WTC11 (cell line): ENCODE results near the gene CREM. TPM values are rescaled to one million over a fixed set of nuclear protein-coding genes. Genes with fewer than 3 reads are reported as not detected.
"Not testable (repeated sequence)": the region's sequence is repeated elsewhere in the genome, so short reads cannot be mapped to it uniquely, and the experiment has no call there.

Experiments
- ATAC-seq: fragments of 200-7000 bp; cut with Tn5 transposase; 2 replicates; pipeline ENCODE4 v1.10.0; 2021; ENCODE audit warnings: mild to moderate bottlenecking, moderate library complexity
- CTCF ChIA-PET: fragments of 300-600 bp; sonication (Branson Sonifier 250); formaldehyde crosslinking; loops from one replicate; lab custom pipeline; 2021; ENCODE audit warnings: antibody characterized with exemption; lab: Charles Lee
- POLR2A ChIA-PET: fragments of 350-600 bp; sonication (Branson Sonifier 250); formaldehyde crosslinking; loops from one replicate; lab custom pipeline; 2021; ENCODE audit warnings: antibody characterized with exemption; lab: Charles Lee
- DNase-seq: peaks from one replicate; pipeline ENCODE4 v3.0.0; 2021; ENCODE audit warnings: low spot score
- H3K27ac Mint-ChIP-seq: 2 replicates; pipeline ENCODE4 v1.8.0; 2021; ENCODE audit warnings: mixed read lengths
- H3K27me3 Mint-ChIP-seq: 2 replicates; pipeline ENCODE4 v1.8.0; 2021; ENCODE audit warnings: low read depth, mild to moderate bottlenecking, moderate library complexity, mixed read lengths
- H3K36me3 Mint-ChIP-seq: 2 replicates; pipeline ENCODE4 v1.8.0; 2021; ENCODE audit warnings: mixed read lengths
- H3K4me1 Mint-ChIP-seq: 2 replicates; pipeline ENCODE4 v1.8.0; 2022; ENCODE audit warnings: mixed read lengths
- H3K4me3 Mint-ChIP-seq: 2 replicates; pipeline ENCODE4 v1.8.0; 2021; ENCODE audit warnings: mild to moderate bottlenecking, moderate library complexity, mixed read lengths
- H3K9me3 Mint-ChIP-seq: 2 replicates; pipeline ENCODE4 v1.8.0; 2021; ENCODE audit warnings: mixed read lengths
- ATF1 ChIP-seq: sonication (generic); formaldehyde crosslinking; IDR thresholded peaks from 2 replicates; pipeline ENCODE4 v1.8.1; 2023; ENCODE audit warnings: mild to moderate bottlenecking, moderate library complexity, missing genetic modification reagents
- CBFB ChIP-seq: sonication (generic); formaldehyde crosslinking; IDR thresholded peaks from 2 replicates; pipeline ENCODE4 v1.8.1; 2022; ENCODE audit warnings: mild to moderate bottlenecking, low read depth, missing genetic modification reagents
- CREB1 ChIP-seq: sonication (generic); formaldehyde crosslinking; IDR thresholded peaks from 2 replicates; pipeline ENCODE4 v1.8.0; 2023; ENCODE audit warnings: mild to moderate bottlenecking, missing genetic modification reagents
- ESRRA ChIP-seq: sonication (generic); formaldehyde crosslinking; IDR thresholded peaks from 2 replicates; pipeline ENCODE4 v1.8.1; 2022; ENCODE audit warnings: mild to moderate bottlenecking, missing genetic modification reagents, borderline replicate concordance
- GTF2I ChIP-seq: fragments of 250-450 bp; sonication (Bioruptor Pico); conservative IDR thresholded peaks from 2 replicates; pipeline ENCODE4 v1.4.0; 2021; ENCODE audit warnings: mild to moderate bottlenecking
- JUN ChIP-seq: sonication (generic); formaldehyde crosslinking; IDR thresholded peaks from 2 replicates; pipeline ENCODE4 v1.8.0; 2023; ENCODE audit warnings: mild to moderate bottlenecking, missing genetic modification reagents
- MXD4 ChIP-seq: fragments of 250-450 bp; sonication (Bioruptor Pico); IDR thresholded peaks from 2 replicates; pipeline ENCODE4 v1.8.0; 2021; ENCODE audit warnings: mild to moderate bottlenecking, moderate library complexity, borderline replicate concordance
- OVOL2 ChIP-seq: fragments of 250-450 bp; sonication (Bioruptor Pico); IDR thresholded peaks from 2 replicates; pipeline ENCODE4 v1.9.0; 2021; ENCODE audit warnings: mild to moderate bottlenecking, borderline replicate concordance
- TCF7 ChIP-seq: sonication (generic); formaldehyde crosslinking; IDR thresholded peaks from 2 replicates; pipeline ENCODE4 v1.8.0; 2022; ENCODE audit warnings: mild to moderate bottlenecking, low read depth, missing genetic modification reagents, moderate library complexity
- TEAD4 ChIP-seq: sonication (generic); formaldehyde crosslinking; IDR thresholded peaks from 2 replicates; pipeline ENCODE4 v1.8.0; 2022; ENCODE audit warnings: mild to moderate bottlenecking, missing genetic modification reagents
- ZBTB21 ChIP-seq: sonication (generic); formaldehyde crosslinking; IDR thresholded peaks from 2 replicates; pipeline ENCODE4 v1.8.1; 2023; ENCODE audit warnings: mild to moderate bottlenecking, missing genetic modification reagents, borderline replicate concordance
- ZNF121 ChIP-seq: sonication (generic); formaldehyde crosslinking; IDR thresholded peaks from 2 replicates; pipeline ENCODE4 v1.8.0; 2023; ENCODE audit warnings: missing genetic modification reagents
- ZNF219 ChIP-seq: sonication (generic); formaldehyde crosslinking; IDR thresholded peaks from 2 replicates; pipeline ENCODE4 v1.8.0; 2023; ENCODE audit warnings: missing genetic modification reagents, mild to moderate bottlenecking, borderline replicate concordance
- ZNF396 ChIP-seq: fragments of 250-450 bp; sonication (Bioruptor Pico); IDR thresholded peaks from 2 replicates; pipeline ENCODE4 v1.8.0; 2021; ENCODE audit warnings: mild to moderate bottlenecking, moderate library complexity, borderline replicate concordance
- total RNA-seq: library from RNA; stranded (reverse); gene quantifications from 3 replicates; pipeline ENCODE4 v1.2.3, GENCODE V29; 2021
- TF ChIP-seq, protein P1 (sequence below): fragments of 250-450 bp; sonication (Bioruptor Pico); IDR thresholded peaks from 2 replicates; pipeline ENCODE4 v1.9.0; 2021; ENCODE audit warnings: mild to moderate bottlenecking
- TF ChIP-seq, protein P2 (sequence below): sonication (generic); formaldehyde crosslinking; IDR thresholded peaks from 2 replicates; pipeline ENCODE4 v1.8.1; 2022; ENCODE audit warnings: mild to moderate bottlenecking, moderate library complexity, missing genetic modification reagents
- TF ChIP-seq, protein P3 (sequence below): sonication (generic); formaldehyde crosslinking; conservative IDR thresholded peaks from 2 replicates; pipeline ENCODE4 v1.8.1; 2023; ENCODE audit warnings: mild to moderate bottlenecking, low read depth, missing genetic modification reagents, moderate library complexity
- TF ChIP-seq, protein P4 (sequence below): sonication (generic); formaldehyde crosslinking; IDR thresholded peaks from 2 replicates; pipeline ENCODE4 v1.8.1; 2022; ENCODE audit warnings: missing genetic modification reagents, borderline replicate concordance
- TF ChIP-seq, protein P5 (sequence below): sonication (generic); formaldehyde crosslinking; IDR thresholded peaks from 2 replicates; pipeline ENCODE4 v1.8.0; 2023; ENCODE audit warnings: mild to moderate bottlenecking, missing genetic modification reagents
- TF ChIP-seq, protein P6 (sequence below): sonication (generic); formaldehyde crosslinking; IDR thresholded peaks from 2 replicates; pipeline ENCODE4 v1.8.0; 2022; ENCODE audit warnings: mild to moderate bottlenecking, missing genetic modification reagents
- TF ChIP-seq, protein P7 (sequence below): fragments of 200-600 bp; IDR thresholded peaks from 2 replicates; pipeline ENCODE4 v1.8.0; 2022; ENCODE audit warnings: antibody characterized with exemption

CREM gene
- total RNA-seq, 1 experiment from 2014 or later, result 23.6 TPM

DNA sequence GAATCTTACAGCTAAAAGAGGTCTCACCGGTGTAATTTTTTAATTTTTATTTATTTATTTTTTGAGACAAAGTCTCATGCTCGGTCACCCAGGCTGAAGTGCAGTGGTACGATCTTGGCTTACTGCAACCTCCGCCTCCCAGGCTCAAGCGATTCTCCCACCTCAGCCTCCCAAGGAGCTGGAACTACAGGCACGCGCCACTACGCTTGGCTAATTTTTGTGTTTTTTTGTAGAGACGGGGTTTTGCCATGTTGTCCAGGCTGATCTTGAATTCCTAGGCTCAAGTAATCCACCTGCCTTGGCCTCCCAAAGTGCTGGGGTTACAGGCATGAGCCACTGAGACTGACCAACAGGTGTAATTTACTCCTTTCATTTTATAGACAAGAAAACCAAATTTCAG is 90.3 kb downstream of the CREM start:
- ATAC-seq, H3K27ac Mint-ChIP-seq, H3K9me3 Mint-ChIP-seq, H3K36me3 Mint-ChIP-seq, H3K4me3 Mint-ChIP-seq, POLR2A ChIA-PET, DNase-seq, H3K27me3 Mint-ChIP-seq: not testable (repeated sequence)
- H3K4me1 Mint-ChIP-seq, result peaks cover 11% of the 10 kb centered on the region
- CTCF ChIA-PET, result interaction anchor here (0.6 to 3.1 kb wide), 6 partner anchors 21 to 279 kb away, joined by 3 to 18 read pairs (median 11); partner anchors contain the start of gene CREM

DNA sequence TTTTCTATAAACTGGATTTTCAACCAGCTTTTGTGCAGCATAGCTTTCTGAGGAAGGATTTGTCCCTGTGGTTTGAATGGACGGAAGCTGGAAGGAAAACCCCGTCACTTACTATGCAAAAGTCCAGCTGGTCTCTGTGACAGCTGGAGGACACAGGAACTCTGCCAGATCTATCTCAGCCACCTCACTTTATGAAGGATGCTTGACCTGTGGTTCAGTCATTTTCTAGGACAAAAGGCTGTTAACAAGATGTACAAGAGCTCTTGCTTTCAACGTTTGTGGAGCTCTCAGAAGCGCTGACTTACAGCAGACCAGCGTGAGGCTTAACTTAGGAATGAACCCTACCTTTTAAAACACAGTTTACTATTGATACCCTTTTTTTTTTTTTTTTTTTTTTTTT is 90.8 kb downstream of the CREM start:
- CTCF ChIA-PET, result interaction anchor here (0.6 to 3.1 kb wide), 7 partner anchors 22 to 279 kb away, joined by 3 to 18 read pairs (median 11); partner anchors contain the start of gene CREM
- DNase-seq (no peak), ATAC-seq (no peak)
- Mint-ChIP-seq H3K4me1 (peaks cover 6% of the 10 kb centered on the region), H3K9me3 (no peaks in the 10 kb centered on the region), H3K27ac (no peak overlapping the region), H3K4me3 (no peak overlapping the region), H3K36me3 (no peaks in the 10 kb centered on the region), H3K27me3 (no peaks in the 10 kb centered on the region)
- TF ChIP-seq, protein P1, sequence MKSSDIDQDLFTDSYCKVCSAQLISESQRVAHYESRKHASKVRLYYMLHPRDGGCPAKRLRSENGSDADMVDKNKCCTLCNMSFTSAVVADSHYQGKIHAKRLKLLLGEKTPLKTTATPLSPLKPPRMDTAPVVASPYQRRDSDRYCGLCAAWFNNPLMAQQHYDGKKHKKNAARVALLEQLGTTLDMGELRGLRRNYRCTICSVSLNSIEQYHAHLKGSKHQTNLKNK (CRISPR knock-in tag), result no peak
- TF ChIP-seq OVOL2 (CRISPR knock-in tag), result no peak
- TF ChIP-seq, protein P2, sequence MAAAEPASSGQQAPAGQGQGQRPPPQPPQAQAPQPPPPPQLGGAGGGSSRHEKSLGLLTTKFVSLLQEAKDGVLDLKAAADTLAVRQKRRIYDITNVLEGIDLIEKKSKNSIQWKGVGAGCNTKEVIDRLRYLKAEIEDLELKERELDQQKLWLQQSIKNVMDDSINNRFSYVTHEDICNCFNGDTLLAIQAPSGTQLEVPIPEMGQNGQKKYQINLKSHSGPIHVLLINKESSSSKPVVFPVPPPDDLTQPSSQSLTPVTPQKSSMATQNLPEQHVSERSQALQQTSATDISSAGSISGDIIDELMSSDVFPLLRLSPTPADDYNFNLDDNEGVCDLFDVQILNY (CRISPR knock-in tag), result no peak
- TF ChIP-seq JUN (CRISPR knock-in tag), result no peak
- no peak for TF ChIP-seq ZBTB21 (CRISPR knock-in tag)
- no peak for TF ChIP-seq TEAD4 (CRISPR knock-in tag)
- TF ChIP-seq CBFB (CRISPR knock-in tag), result no peak
- no peak for TF ChIP-seq ZNF396 (CRISPR knock-in tag)
- no peak for TF ChIP-seq TCF7
- no peak for TF ChIP-seq ESRRA
- TF ChIP-seq ZNF219, result no peak
- TF ChIP-seq, protein P3, sequence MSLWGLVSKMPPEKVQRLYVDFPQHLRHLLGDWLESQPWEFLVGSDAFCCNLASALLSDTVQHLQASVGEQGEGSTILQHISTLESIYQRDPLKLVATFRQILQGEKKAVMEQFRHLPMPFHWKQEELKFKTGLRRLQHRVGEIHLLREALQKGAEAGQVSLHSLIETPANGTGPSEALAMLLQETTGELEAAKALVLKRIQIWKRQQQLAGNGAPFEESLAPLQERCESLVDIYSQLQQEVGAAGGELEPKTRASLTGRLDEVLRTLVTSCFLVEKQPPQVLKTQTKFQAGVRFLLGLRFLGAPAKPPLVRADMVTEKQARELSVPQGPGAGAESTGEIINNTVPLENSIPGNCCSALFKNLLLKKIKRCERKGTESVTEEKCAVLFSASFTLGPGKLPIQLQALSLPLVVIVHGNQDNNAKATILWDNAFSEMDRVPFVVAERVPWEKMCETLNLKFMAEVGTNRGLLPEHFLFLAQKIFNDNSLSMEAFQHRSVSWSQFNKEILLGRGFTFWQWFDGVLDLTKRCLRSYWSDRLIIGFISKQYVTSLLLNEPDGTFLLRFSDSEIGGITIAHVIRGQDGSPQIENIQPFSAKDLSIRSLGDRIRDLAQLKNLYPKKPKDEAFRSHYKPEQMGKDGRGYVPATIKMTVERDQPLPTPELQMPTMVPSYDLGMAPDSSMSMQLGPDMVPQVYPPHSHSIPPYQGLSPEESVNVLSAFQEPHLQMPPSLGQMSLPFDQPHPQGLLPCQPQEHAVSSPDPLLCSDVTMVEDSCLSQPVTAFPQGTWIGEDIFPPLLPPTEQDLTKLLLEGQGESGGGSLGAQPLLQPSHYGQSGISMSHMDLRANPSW, result no peak
- TF ChIP-seq, protein P4, sequence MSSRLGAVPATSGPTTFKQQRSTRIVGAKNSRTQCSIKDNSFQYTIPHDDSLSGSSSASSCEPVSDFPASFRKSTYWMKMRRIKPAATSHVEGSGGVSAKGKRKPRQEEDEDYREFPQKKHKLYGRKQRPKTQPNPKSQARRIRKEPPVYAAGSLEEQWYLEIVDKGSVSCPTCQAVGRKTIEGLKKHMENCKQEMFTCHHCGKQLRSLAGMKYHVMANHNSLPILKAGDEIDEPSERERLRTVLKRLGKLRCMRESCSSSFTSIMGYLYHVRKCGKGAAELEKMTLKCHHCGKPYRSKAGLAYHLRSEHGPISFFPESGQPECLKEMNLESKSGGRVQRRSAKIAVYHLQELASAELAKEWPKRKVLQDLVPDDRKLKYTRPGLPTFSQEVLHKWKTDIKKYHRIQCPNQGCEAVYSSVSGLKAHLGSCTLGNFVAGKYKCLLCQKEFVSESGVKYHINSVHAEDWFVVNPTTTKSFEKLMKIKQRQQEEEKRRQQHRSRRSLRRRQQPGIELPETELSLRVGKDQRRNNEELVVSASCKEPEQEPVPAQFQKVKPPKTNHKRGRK, result no peak
- TF ChIP-seq MXD4, result no peak
- POLR2A ChIA-PET, result no interaction called here

DNA sequence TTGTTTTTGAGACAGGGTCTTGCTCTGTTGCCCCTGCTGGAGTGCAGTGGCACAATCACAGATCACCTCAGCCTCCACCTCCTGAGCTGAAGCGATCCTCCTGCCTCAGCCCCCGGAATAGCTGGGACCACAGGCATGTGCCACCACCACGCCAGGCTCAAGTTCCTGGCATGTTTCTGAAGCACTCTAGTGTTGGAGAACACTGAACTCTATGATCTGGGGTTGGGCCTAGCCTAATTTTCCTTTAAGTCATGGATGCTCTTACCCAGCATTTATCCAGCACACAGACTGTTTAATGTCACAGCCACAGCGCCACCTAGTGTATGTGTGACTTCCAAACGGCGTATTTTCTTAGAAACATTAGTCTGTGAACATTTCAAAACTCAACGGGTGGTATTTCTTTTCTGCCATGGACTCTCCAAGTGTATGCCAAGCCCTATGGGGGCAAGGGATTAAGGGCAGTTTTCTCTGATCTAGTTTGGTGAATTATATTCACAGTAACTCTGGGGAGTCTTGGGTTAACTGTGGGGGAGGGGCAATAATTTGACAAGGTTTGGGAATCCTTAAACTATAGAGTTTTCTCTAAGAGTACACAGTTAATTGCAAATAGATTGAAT is 91.8 kb downstream of the CREM start:
- no peaks in the 10 kb centered on the region for H3K4me1 Mint-ChIP-seq
- CTCF ChIA-PET, result interaction anchor here (0.7 to 3.1 kb wide), 6 partner anchors 9 to 224 kb away, joined by 4 to 18 read pairs (median 4); partner anchors contain the start of gene CREM
- TF ChIP-seq CREB1 (CRISPR knock-in tag), result no peak
- TF ChIP-seq, protein P5, sequence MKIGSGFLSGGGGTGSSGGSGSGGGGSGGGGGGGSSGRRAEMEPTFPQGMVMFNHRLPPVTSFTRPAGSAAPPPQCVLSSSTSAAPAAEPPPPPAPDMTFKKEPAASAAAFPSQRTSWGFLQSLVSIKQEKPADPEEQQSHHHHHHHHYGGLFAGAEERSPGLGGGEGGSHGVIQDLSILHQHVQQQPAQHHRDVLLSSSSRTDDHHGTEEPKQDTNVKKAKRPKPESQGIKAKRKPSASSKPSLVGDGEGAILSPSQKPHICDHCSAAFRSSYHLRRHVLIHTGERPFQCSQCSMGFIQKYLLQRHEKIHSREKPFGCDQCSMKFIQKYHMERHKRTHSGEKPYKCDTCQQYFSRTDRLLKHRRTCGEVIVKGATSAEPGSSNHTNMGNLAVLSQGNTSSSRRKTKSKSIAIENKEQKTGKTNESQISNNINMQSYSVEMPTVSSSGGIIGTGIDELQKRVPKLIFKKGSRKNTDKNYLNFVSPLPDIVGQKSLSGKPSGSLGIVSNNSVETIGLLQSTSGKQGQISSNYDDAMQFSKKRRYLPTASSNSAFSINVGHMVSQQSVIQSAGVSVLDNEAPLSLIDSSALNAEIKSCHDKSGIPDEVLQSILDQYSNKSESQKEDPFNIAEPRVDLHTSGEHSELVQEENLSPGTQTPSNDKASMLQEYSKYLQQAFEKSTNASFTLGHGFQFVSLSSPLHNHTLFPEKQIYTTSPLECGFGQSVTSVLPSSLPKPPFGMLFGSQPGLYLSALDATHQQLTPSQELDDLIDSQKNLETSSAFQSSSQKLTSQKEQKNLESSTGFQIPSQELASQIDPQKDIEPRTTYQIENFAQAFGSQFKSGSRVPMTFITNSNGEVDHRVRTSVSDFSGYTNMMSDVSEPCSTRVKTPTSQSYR (CRISPR knock-in tag), result no peak
- peak; percentile 94 for TF ChIP-seq GTF2I
- TF ChIP-seq, protein P6, sequence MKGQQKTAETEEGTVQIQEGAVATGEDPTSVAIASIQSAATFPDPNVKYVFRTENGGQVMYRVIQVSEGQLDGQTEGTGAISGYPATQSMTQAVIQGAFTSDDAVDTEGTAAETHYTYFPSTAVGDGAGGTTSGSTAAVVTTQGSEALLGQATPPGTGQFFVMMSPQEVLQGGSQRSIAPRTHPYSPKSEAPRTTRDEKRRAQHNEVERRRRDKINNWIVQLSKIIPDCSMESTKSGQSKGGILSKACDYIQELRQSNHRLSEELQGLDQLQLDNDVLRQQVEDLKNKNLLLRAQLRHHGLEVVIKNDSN (CRISPR knock-in tag), result no peak
- TF ChIP-seq, protein P7, sequence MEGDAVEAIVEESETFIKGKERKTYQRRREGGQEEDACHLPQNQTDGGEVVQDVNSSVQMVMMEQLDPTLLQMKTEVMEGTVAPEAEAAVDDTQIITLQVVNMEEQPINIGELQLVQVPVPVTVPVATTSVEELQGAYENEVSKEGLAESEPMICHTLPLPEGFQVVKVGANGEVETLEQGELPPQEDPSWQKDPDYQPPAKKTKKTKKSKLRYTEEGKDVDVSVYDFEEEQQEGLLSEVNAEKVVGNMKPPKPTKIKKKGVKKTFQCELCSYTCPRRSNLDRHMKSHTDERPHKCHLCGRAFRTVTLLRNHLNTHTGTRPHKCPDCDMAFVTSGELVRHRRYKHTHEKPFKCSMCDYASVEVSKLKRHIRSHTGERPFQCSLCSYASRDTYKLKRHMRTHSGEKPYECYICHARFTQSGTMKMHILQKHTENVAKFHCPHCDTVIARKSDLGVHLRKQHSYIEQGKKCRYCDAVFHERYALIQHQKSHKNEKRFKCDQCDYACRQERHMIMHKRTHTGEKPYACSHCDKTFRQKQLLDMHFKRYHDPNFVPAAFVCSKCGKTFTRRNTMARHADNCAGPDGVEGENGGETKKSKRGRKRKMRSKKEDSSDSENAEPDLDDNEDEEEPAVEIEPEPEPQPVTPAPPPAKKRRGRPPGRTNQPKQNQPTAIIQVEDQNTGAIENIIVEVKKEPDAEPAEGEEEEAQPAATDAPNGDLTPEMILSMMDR, result peak; percentile 74
- no peak for TF ChIP-seq ATF1 (CRISPR knock-in tag)
- peak; percentile 99 for TF ChIP-seq ZNF121 (CRISPR knock-in tag)
- TF ChIP-seq, all 79 proteins: peak for 3
- no peaks in the 10 kb centered on the region for H3K9me3 Mint-ChIP-seq
- peak; percentile 66 for ATAC-seq
- H3K36me3 Mint-ChIP-seq, result no peaks in the 10 kb centered on the region
- H3K27ac Mint-ChIP-seq, result no peak overlapping the region
- POLR2A ChIA-PET, result no interaction called here
- peak; percentile 81 for DNase-seq
- no peaks in the 10 kb centered on the region for H3K27me3 Mint-ChIP-seq
- H3K4me3 Mint-ChIP-seq, result no peak overlapping the region
